Left colon (tissue), 2 donors: ENCODE measurements around the gene ALG14. TPM values are rescaled to one million over a fixed set of nuclear protein-coding genes. Genes with fewer than 3 reads are reported as not detected.
A peak's percentile ranks its signal among the peaks of the same experiment; 100 is the strongest.
"Not testable (repeated sequence)": the region's sequence is repeated elsewhere in the genome, so short reads cannot be mapped to it uniquely, and the experiment has no call there.

ENCODE experiments used
- ATAC-seq: fragments of 200-7000 bp; cut with Tn5 transposase; one replicate; pipeline ENCODE4 v1.9.1; 2020; ENCODE audit warnings: mild to moderate bottlenecking, moderate library complexity
- DNase-seq, 2 donors: peaks; one replicate each; pipeline ENCODE4 v3.0.0-alpha.2; 2020
- intact Hi-C, 2 donors: fragments of 100-400 bp; cut with DNase I in 1 of 2; cut with micrococcal nuclease in 1 of 2; formaldehyde crosslinking; loops; one replicate each; pipeline versions ENCODE4 v1.11.2 to v1.14.0; 2022; cut with DNase I, micrococcal nuclease
- total RNA-seq, 2 donors: library from RNA; stranded (reverse); fragmentation: NEBNext Ultra II Directional; extraction: Animal tissue kit (Norgen Biotek cat#: 25700); gene quantifications; one replicate each; pipeline ENCODE4 v1.2.1, GENCODE V29; 2021
- donor health status: DM: no; HTN: no; CAD: no.
- donor health status: DM: yes; HTN: yes; CAD: no.

Gene ALG14
- total RNA-seq, 2 donors from 2014 or later = 9.8 to 13.9 TPM

- DNase-seq (no peak), ATAC-seq (no peak)
- intact Hi-C loops = no loop called here
These were observed 121.1 kb downstream of the ALG14 start for GRCh38 chr1:94951509-94952208.

- intact Hi-C loops = no loop called here
- no peak for DNase-seq
- ATAC-seq = no peak
These were observed 121.7 kb downstream of the ALG14 start for GRCh38 chr1:94951046-94951445.

GRCh38 chr1:94949681-94950661 lies 122.8 kb downstream of the ALG14 start:
- intact Hi-C loops = loop anchor here in 1 of 2 donors (10.0 kb wide), 1 partner anchor 45 kb away; no protein-coding TSS in a partner anchor
- DNase-seq (peak in 1 of 2 donors; percentile 49), ATAC-seq (peak; percentile 75)

GRCh38 chr1:94947437-94947836 lies 125.3 kb downstream of the ALG14 start:
- ATAC-seq (no peak), DNase-seq (no peak)
- intact Hi-C loops = loop anchor here in 1 of 2 donors (10.0 kb wide), 1 partner anchor 47 kb away; no protein-coding TSS in a partner anchor

- intact Hi-C loops = loop anchor here in 1 of 2 donors (10.0 kb wide), 1 partner anchor 48 kb away; no protein-coding TSS in a partner anchor
- ATAC-seq = peak; percentile 6
- no peak for DNase-seq
These were observed 125.9 kb downstream of the ALG14 start for GRCh38 chr1:94946886-94947285.

- intact Hi-C loops = loop anchor here in 1 of 2 donors (10.0 kb wide), 1 partner anchor 52 kb away; no protein-coding TSS in a partner anchor
- peak; percentile 83 for ATAC-seq
- no peak for DNase-seq
These were observed 130.3 kb downstream of the ALG14 start for GRCh38 chr1:94942171-94943128.

- not testable (repeated sequence) for ATAC-seq, DNase-seq
- intact Hi-C loops = loop anchor here in 1 of 2 donors (10.0 kb wide), 1 partner anchor 53 kb away; no protein-coding TSS in a partner anchor
These were observed 131.3 kb downstream of the ALG14 start for GRCh38 chr1:94941480-94941879.

GRCh38 chr1:94940738-94941137 lies 132.0 kb downstream of the ALG14 start:
- ATAC-seq = no peak
- intact Hi-C loops = loop anchor here in 1 of 2 donors (10.0 kb wide), 1 partner anchor 54 kb away; no protein-coding TSS in a partner anchor
- DNase-seq = no peak

GRCh38 chr1:94937820-94938219 lies 134.9 kb downstream of the ALG14 start:
- intact Hi-C loops = no loop called here
- DNase-seq = no peak
- ATAC-seq = no peak

GRCh38 chr1:94936861-94937620 lies 135.7 kb downstream of the ALG14 start:
- DNase-seq (no peak), ATAC-seq (no peak)
- intact Hi-C loops = no loop called here

- ATAC-seq (peak; percentile 20), DNase-seq (no peak)
- intact Hi-C loops = no loop called here
These were observed 137.3 kb downstream of the ALG14 start for GRCh38 chr1:94935476-94935875.

- ATAC-seq = no peak
- intact Hi-C loops = no loop called here
These were observed 137.7 kb downstream of the ALG14 start for GRCh38 chr1:94935034-94935433.

GRCh38 chr1:94934551-94934950 lies 138.2 kb downstream of the ALG14 start:
- ATAC-seq (no peak), DNase-seq (no peak)
- intact Hi-C loops = no loop called here

More at GRCh38 chr1:94935034-94935433, 137.7 kb downstream of the ALG14 start:
- no peak for DNase-seq

- no peak for ATAC-seq
- no peak for DNase-seq
- intact Hi-C loops = no loop called here
These were observed 141.4 kb downstream of the ALG14 start for GRCh38 chr1:94931254-94931841.

GRCh38 chr1:94929351-94930217 lies 143.2 kb downstream of the ALG14 start:
- DNase-seq (peak; percentile 61 to 69), ATAC-seq (no peak)
- intact Hi-C loops = loop anchor here in 1 of 2 donors (5.0 kb wide), 2 partner anchors 77 to 113 kb away; no protein-coding TSS in a partner anchor
